VCaP (cell line): ENCODE measurements around the gene CTBP2.
A peak's percentile ranks its signal among the peaks of the same experiment; 100 is the strongest.

Source experiments
- H3K27ac ChIP-seq: fragments of 450-650 bp; 2 replicates; pipeline ENCODE4 v1.5.1; 2017
- TF ChIP-seq, protein P1 (sequence below): fragments of 450-650 bp; conservative IDR thresholded peaks from 2 replicates; pipeline ENCODE4 v1.5.1; 2017; ENCODE audit warnings: mild to moderate bottlenecking, moderate library complexity

Gene CTBP2

DNA sequence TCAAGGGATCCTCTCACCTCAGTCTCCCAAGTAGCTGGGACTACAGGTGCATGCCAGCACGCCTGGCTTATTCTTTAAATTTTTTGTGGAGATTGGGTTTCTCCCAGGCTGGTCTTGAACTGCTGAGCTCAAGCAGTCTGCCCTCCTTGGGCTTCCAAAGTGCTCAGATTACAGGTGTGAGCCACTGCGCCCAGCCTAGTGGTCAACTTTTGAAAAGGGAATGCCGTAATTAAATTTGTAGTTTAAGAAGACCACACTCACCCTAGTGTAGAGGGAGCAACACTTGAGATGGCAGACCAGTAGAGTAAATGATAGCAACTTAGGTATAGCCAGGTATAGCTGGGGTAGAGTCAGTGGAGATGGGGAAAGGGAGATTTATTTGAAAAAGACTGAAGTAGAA, 200.8 kb downstream of the CTBP2 start:
- H3K27ac ChIP-seq: no peak overlapping the region
- TF ChIP-seq, protein P1, sequence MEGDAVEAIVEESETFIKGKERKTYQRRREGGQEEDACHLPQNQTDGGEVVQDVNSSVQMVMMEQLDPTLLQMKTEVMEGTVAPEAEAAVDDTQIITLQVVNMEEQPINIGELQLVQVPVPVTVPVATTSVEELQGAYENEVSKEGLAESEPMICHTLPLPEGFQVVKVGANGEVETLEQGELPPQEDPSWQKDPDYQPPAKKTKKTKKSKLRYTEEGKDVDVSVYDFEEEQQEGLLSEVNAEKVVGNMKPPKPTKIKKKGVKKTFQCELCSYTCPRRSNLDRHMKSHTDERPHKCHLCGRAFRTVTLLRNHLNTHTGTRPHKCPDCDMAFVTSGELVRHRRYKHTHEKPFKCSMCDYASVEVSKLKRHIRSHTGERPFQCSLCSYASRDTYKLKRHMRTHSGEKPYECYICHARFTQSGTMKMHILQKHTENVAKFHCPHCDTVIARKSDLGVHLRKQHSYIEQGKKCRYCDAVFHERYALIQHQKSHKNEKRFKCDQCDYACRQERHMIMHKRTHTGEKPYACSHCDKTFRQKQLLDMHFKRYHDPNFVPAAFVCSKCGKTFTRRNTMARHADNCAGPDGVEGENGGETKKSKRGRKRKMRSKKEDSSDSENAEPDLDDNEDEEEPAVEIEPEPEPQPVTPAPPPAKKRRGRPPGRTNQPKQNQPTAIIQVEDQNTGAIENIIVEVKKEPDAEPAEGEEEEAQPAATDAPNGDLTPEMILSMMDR: no peak

DNA sequence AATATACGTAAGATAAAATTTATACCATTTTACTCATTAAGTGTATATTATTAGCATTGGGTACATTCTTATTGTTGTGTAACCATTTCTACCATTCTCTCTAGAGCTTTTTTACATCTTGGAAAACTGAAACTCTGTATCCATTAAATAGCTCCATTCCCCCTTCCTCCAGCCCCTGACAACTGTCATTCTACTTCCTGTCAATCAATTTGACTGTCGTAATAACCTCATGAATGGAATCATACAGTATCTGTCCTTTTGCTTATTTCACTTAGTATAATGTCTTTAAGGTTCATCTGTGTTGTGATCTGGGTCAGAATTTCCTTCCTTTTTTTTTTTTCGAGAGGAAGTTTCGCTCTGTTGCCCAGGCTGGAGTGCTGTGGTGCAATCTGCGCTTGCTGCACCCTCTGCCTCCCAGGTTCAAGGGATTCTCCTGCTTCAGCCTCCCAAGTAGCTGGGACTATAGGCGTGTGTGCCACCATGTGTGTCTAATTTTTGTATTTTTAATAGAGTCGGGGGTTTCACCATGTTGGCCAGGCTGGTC, 202.9 kb downstream of the CTBP2 start:
- no peak overlapping the region for H3K27ac ChIP-seq
- TF ChIP-seq, protein P1: no peak

DNA sequence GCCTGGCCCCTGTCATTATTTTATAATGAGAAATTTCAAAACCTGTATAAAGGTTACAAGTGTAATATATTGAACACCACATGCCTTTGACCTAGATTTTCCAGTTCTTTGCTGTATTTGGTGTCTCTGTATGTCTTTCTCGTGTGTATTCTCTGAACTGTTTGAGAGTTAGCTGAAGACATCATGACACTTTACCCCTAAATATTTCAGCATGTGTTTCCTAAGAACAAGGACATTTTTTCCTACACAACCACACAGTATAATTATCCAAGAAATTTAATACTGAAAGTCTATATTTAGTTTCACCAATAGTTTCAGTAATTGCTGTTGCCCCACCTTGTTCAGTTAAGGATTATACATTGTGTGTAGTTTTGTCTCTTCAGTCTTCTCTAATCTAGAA, 203.6 kb downstream of the CTBP2 start:
- TF ChIP-seq, protein P1: no peak
- H3K27ac ChIP-seq: no peak overlapping the region

DNA sequence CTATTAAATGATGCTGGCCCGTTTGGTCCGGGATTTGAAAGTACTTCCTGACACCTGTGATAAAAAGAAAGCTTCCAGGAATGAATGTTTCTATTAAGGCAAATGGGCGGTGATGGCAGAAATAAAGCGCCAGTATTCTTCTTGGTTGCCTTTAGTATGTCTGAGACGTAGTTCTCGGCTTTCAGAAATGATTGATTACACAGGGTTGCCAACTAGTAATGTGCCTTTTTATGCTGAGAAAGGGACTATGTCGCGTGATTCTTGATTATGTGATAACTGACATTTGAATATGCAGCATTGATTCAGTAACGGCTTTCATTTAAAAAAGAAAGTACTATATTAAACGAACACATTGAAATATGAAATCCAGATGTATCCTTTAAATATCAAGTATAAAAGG, 204.5 kb downstream of the CTBP2 start:
- H3K27ac ChIP-seq: no peak overlapping the region
- TF ChIP-seq, protein P1: no peak

DNA sequence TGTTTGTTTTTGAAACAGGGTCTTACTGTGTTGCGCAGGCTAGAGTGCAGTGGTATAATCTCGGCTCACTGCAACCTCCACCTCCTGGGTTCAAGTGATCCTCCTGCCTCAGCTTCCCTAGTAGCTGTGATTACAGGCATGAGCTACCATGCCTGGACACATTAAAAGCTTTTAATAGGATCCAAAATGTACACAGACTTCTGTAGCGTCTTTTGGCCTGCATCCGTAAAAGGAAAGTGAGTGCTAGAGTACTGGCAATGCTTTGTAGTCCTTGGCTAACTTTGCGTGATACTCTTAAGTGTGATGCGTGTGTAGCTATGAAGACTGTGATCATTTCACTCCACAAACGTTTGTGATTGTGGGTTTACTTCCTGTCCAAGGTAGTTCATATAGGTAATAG, 205.1 kb downstream of the CTBP2 start:
- TF ChIP-seq, protein P1: no peak
- H3K27ac ChIP-seq: 0 out of 2 replicates have a peak overlapping the region, but pooled peaks have one; percentile 13

DNA sequence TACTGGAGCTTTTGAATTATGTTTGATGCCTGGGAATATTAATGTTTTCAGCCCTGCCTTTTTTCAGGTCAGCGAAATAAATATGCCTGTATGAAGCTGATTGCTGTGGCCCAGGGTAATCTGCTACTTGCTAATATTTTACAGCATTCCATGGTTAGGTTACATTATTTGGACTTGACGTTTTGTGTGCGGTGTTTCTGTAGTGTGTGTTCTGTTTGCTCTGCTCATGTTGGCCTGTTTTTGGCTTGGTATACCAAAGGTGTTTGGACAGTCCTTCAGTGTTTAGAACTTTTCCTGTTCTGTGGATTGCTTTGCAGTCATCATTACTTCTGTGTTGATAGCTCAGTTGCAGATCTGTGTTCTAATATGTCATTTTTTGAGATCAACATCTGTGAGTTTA, 206.9 kb downstream of the CTBP2 start:
- TF ChIP-seq, protein P1: no peak
- H3K27ac ChIP-seq: peak overlapping the region; percentile 34; the same call in 1 of the 2 replicates

DNA sequence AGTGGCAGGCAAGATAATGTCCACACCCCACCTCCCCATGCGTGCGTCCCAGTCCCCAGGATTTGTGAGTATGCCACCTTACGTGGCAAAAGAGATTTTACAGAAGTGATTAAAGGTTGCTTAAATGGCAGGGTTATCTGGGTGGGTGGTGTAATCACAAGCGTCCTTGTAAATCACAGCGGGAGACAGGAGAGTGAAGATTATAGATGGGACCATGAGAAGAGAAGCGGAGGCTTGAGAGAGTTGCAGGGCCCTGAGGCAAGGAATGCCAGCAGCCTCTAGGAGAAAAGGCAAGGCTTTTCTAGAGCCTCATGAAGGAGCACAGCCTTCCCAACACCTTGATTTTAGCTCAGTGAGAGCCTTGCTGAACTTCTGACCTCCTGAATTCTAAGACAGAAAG, 208.2 kb downstream of the CTBP2 start:
- TF ChIP-seq, protein P1: no peak
- H3K27ac ChIP-seq: no peak overlapping the region
